T-helper 17 cell (primary cell): ENCODE results near the gene CPE. TPM values are rescaled to one million over a fixed set of nuclear protein-coding genes. Genes with fewer than 3 reads are reported as not detected.
A peak's percentile ranks its signal among the peaks of the same experiment; 100 is the strongest.
"Not testable (repeated sequence)": the region's sequence is repeated elsewhere in the genome, so short reads cannot be mapped to it uniquely, and the experiment has no call there.

Experiments
- ATAC-seq: fragments of 150-1000 bp; cut with Tn5 transposase; 2 replicates; pipeline ENCODE4 v1.10.0; 2021; ENCODE audit warnings: mild to moderate bottlenecking, moderate library complexity
- DNase-seq, 3 donors: peaks; one replicate each; pipeline versions ENCODE4 v3.0.0 to v3.0.0-alpha.2; 2020 to 2021
- H3K9me3 ChIP-seq: one replicate; pipeline ENCODE4 v1.7.0; 2013; ENCODE audit warnings: low read length, mild to moderate bottlenecking; ENCODE audit not compliant: control insufficient read depth, poor library complexity, severe bottlenecking
- H3K27ac Mint-ChIP-seq: one replicate; pipeline ENCODE4 v1.8.0; 2022; ENCODE audit warnings: mild to moderate bottlenecking, moderate library complexity, mixed read lengths
- H3K27me3 Mint-ChIP-seq: one replicate; pipeline ENCODE4 v1.8.0; 2022; ENCODE audit warnings: mixed read lengths
- H3K36me3 Mint-ChIP-seq: one replicate; pipeline ENCODE4 v1.8.0; 2022; ENCODE audit warnings: low read depth, mixed read lengths
- H3K4me1 Mint-ChIP-seq: one replicate; pipeline ENCODE4 v1.8.0; 2022; ENCODE audit warnings: mild to moderate bottlenecking, mixed read lengths
- H3K4me3 Mint-ChIP-seq: one replicate; pipeline ENCODE4 v1.8.0; 2022; ENCODE audit warnings: mild to moderate bottlenecking, moderate library complexity, mixed read lengths
- total RNA-seq, 4 donors: library from RNA in 2 of 4; stranded (reverse) in 2 of 4; gene quantifications; one replicate each; pipeline ENCODE4 v1.2.3 and lab custom pipeline; 2022 to 2026

CPE gene
- total RNA-seq (not detected), total RNA-seq (lab: John Stamatoyannopoulos, UW) (0.38 to 1.2 reads per million in 2 donors)

- peak; percentile 98 for ATAC-seq
- H3K9me3 ChIP-seq, result no peaks in the 10 kb centered on the region
- peaks cover 63% of the 10 kb centered on the region for H3K27me3 Mint-ChIP-seq
Measured at GRCh38 chr4:165378745-165379677, at the start of gene CPE. Gene CPE (plus strand): TSS chr4:165379008. CDS start chr4:165379222, 214 bp downstream.

GRCh38 chr4:165330071-165330470, 48.7 kb upstream of the CPE start:
- peaks cover 36% of the 10 kb centered on the region for H3K4me1 Mint-ChIP-seq
- H3K27ac Mint-ChIP-seq, result no peak overlapping the region
- DNase-seq (no peak), ATAC-seq (no peak)
- H3K27me3 Mint-ChIP-seq, result no peaks in the 10 kb centered on the region
- H3K9me3 ChIP-seq, result no peaks in the 10 kb centered on the region
- H3K36me3 Mint-ChIP-seq, result peaks cover 3% of the 10 kb centered on the region
- no peak overlapping the region for H3K4me3 Mint-ChIP-seq

More at GRCh38 chr4:165378745-165379677, at the start of gene CPE:
- Mint-ChIP-seq H3K27ac (no peak within 1 kb of the TSS), H3K36me3 (no peaks in the 10 kb centered on the region), H3K4me3 (peak within 1 kb of the TSS; percentile 81), H3K4me1 (peaks cover 5% of the 10 kb centered on the region)
- DNase-seq, result peak; percentile 13 to 31 (median 18)

- no peaks in the 10 kb centered on the region for H3K9me3 ChIP-seq
- Mint-ChIP-seq H3K4me3 (no peak overlapping the region), H3K27me3 (no peaks in the 10 kb centered on the region), H3K27ac (no peak overlapping the region), H3K4me1 (peaks cover 35% of the 10 kb centered on the region), H3K36me3 (peaks cover 3% of the 10 kb centered on the region)
- ATAC-seq (no peak), DNase-seq (no peak)
Measured at GRCh38 chr4:165330666-165331065, 48.1 kb upstream of the CPE start.

GRCh38 chr4:165331359-165331758, 47.4 kb upstream of the CPE start:
- ATAC-seq (no peak), DNase-seq (no peak)
- no peak overlapping the region for H3K4me3 Mint-ChIP-seq
- H3K36me3 Mint-ChIP-seq, result peaks cover 3% of the 10 kb centered on the region
- H3K9me3 ChIP-seq, result no peaks in the 10 kb centered on the region
- H3K27ac Mint-ChIP-seq, result peak overlapping the region; percentile 68
- peaks cover 29% of the 10 kb centered on the region for H3K4me1 Mint-ChIP-seq
- no peaks in the 10 kb centered on the region for H3K27me3 Mint-ChIP-seq

GRCh38 chr4:165331823-165332222, 47.0 kb upstream of the CPE start:
- Mint-ChIP-seq H3K36me3 (peaks cover 3% of the 10 kb centered on the region), H3K4me1 (peaks cover 28% of the 10 kb centered on the region), H3K4me3 (no peak overlapping the region), H3K27ac (peak overlapping the region; percentile 68), H3K27me3 (no peaks in the 10 kb centered on the region)
- H3K9me3 ChIP-seq, result no peaks in the 10 kb centered on the region
- ATAC-seq, result no peak
- no peak for DNase-seq

- Mint-ChIP-seq H3K4me3 (no peak overlapping the region), H3K27ac (peak overlapping the region; percentile 68), H3K27me3 (no peaks in the 10 kb centered on the region), H3K4me1 (peaks cover 30% of the 10 kb centered on the region), H3K36me3 (peaks cover 3% of the 10 kb centered on the region)
- ATAC-seq (no peak), DNase-seq (no peak)
- H3K9me3 ChIP-seq, result no peaks in the 10 kb centered on the region
Measured at GRCh38 chr4:165332502-165332901, 46.3 kb upstream of the CPE start.

- peaks cover 27% of the 10 kb centered on the region for H3K4me1 Mint-ChIP-seq
- no peaks in the 10 kb centered on the region for H3K9me3 ChIP-seq
- DNase-seq, result no peak
- no peak for ATAC-seq
- peaks cover 3% of the 10 kb centered on the region for H3K36me3 Mint-ChIP-seq
- H3K27me3 Mint-ChIP-seq, result no peaks in the 10 kb centered on the region
- no peak overlapping the region for H3K4me3 Mint-ChIP-seq
- H3K27ac Mint-ChIP-seq, result no peak overlapping the region
Measured at GRCh38 chr4:165335163-165335703, 43.6 kb upstream of the CPE start.

- Mint-ChIP-seq H3K27me3 (no peaks in the 10 kb centered on the region), H3K36me3 (no peaks in the 10 kb centered on the region), H3K27ac (peak overlapping the region; percentile 11), H3K4me3 (no peak overlapping the region), H3K4me1 (peaks cover 15% of the 10 kb centered on the region)
- no peaks in the 10 kb centered on the region for H3K9me3 ChIP-seq
- ATAC-seq (no peak), DNase-seq (no peak)
Measured at GRCh38 chr4:165336743-165337142, 42.1 kb upstream of the CPE start.

GRCh38 chr4:165342340-165342739, 36.5 kb upstream of the CPE start:
- not testable (repeated sequence) for H3K4me1 Mint-ChIP-seq, DNase-seq, H3K36me3 Mint-ChIP-seq, H3K4me3 Mint-ChIP-seq, H3K27ac Mint-ChIP-seq, H3K27me3 Mint-ChIP-seq, H3K9me3 ChIP-seq, ATAC-seq

- DNase-seq, result no peak
- Mint-ChIP-seq H3K4me3 (no peak overlapping the region), H3K36me3 (no peaks in the 10 kb centered on the region), H3K27ac (no peak overlapping the region), H3K4me1 (no peaks in the 10 kb centered on the region), H3K27me3 (no peaks in the 10 kb centered on the region)
- no peaks in the 10 kb centered on the region for H3K9me3 ChIP-seq
- no peak for ATAC-seq
Measured at GRCh38 chr4:165343353-165344191, 35.2 kb upstream of the CPE start.

- DNase-seq, result no peak
- H3K27me3 Mint-ChIP-seq, result no peaks in the 10 kb centered on the region
- ATAC-seq, result no peak
- no peaks in the 10 kb centered on the region for H3K36me3 Mint-ChIP-seq
- no peak overlapping the region for H3K4me3 Mint-ChIP-seq
- H3K27ac Mint-ChIP-seq, result no peak overlapping the region
- no peaks in the 10 kb centered on the region for H3K9me3 ChIP-seq
- no peaks in the 10 kb centered on the region for H3K4me1 Mint-ChIP-seq
Measured at GRCh38 chr4:165345666-165346417, 33.0 kb upstream of the CPE start.

- DNase-seq (no peak), ATAC-seq (no peak)
- Mint-ChIP-seq H3K27ac (no peak overlapping the region), H3K36me3 (no peaks in the 10 kb centered on the region), H3K4me1 (no peaks in the 10 kb centered on the region), H3K4me3 (no peak overlapping the region), H3K27me3 (peaks cover 15% of the 10 kb centered on the region)
- no peaks in the 10 kb centered on the region for H3K9me3 ChIP-seq
Measured at GRCh38 chr4:165347647-165348569, 30.9 kb upstream of the CPE start.
